Measurements from ENCODE around the gene NOS1AP.

NOS1AP gene

GRCh38 chr1:162074276-162075005 lies 5.0 kb downstream of the NOS1AP start:
- Histone ChIP-seq H3K36me3 (ENCODE audit: control insufficient read depth, low read length) (no peaks in the 10 kb centered on the region), H4K20me1 (ENCODE audit: control insufficient read depth, insufficient read depth, low read depth, low read length) (no peaks in the 10 kb centered on the region), H3K79me2 (ENCODE audit: control insufficient read depth, low read length) (no peaks in the 10 kb centered on the region), H3K9me3 (ENCODE audit: control insufficient read depth, insufficient read depth, low read length) (no peaks in the 10 kb centered on the region), H3K4me3 (ENCODE audit: low read length) (no peak overlapping the region), H3K27me3 (ENCODE audit: control insufficient read depth, low read length) (peaks cover 24% of the 10 kb centered on the region), H3K4me2 (ENCODE audit: low read length) (no peak overlapping the region), H3K9me2 (replicated peaks; ENCODE audit: control insufficient read depth, low read length) (no peaks in the 10 kb centered on the region), H3K4me1 (ENCODE audit: control insufficient read depth, low read length) (no peaks in the 10 kb centered on the region), H3F3A (ENCODE audit: control insufficient read depth, insufficient read depth) (no peaks in the 10 kb centered on the region), H3K27ac (ENCODE audit: low read depth, low read length) (no peak overlapping the region)
- TF ChIP-seq CTCF (IDR thresholded peaks at IDR 0.05; ENCODE audit: low read depth, low read length, poor library complexity, severe bottlenecking) (no peak), EZH2phosphoT487 (IDR thresholded peaks at IDR 0.05; ENCODE audit: borderline replicate concordance, low read length) (no peak)

GRCh38 chr1:162075862-162076261 lies 6.4 kb downstream of the NOS1AP start:
- Histone ChIP-seq H3K9me2 (replicated peaks; ENCODE audit: control insufficient read depth, low read length) (no peaks in the 10 kb centered on the region), H4K20me1 (ENCODE audit: control insufficient read depth, insufficient read depth, low read depth, low read length) (no peaks in the 10 kb centered on the region), H3K9me3 (ENCODE audit: control insufficient read depth, insufficient read depth, low read length) (no peaks in the 10 kb centered on the region), H3K36me3 (ENCODE audit: control insufficient read depth, low read length) (no peaks in the 10 kb centered on the region), H3F3A (ENCODE audit: control insufficient read depth, insufficient read depth) (no peaks in the 10 kb centered on the region), H3K4me3 (ENCODE audit: low read length) (no peak overlapping the region), H3K27me3 (ENCODE audit: control insufficient read depth, low read length) (peaks cover 13% of the 10 kb centered on the region), H3K27ac (ENCODE audit: low read depth, low read length) (no peak overlapping the region), H3K4me2 (ENCODE audit: low read length) (no peak overlapping the region), H3K4me1 (ENCODE audit: control insufficient read depth, low read length) (no peaks in the 10 kb centered on the region), H3K79me2 (ENCODE audit: control insufficient read depth, low read length) (no peaks in the 10 kb centered on the region)
- TF ChIP-seq EZH2phosphoT487 (IDR thresholded peaks at IDR 0.05; ENCODE audit: borderline replicate concordance, low read length) = no peak
- TF ChIP-seq CTCF (IDR thresholded peaks at IDR 0.05; ENCODE audit: low read depth, low read length, poor library complexity, severe bottlenecking) = no peak

- H3F3A ChIP-seq (ENCODE audit: control insufficient read depth, insufficient read depth) = no peaks in the 10 kb centered on the region
- H4K20me1 ChIP-seq (ENCODE audit: control insufficient read depth, insufficient read depth, low read depth, low read length) = no peaks in the 10 kb centered on the region
- no peak overlapping the region for H3K27ac ChIP-seq (ENCODE audit: low read depth, low read length)
- no peaks in the 10 kb centered on the region for H3K9me2 ChIP-seq (replicated peaks; ENCODE audit: control insufficient read depth, low read length)
- TF ChIP-seq CTCF (IDR thresholded peaks at IDR 0.05; ENCODE audit: low read depth, low read length, poor library complexity, severe bottlenecking) (no peak), EZH2phosphoT487 (IDR thresholded peaks at IDR 0.05; ENCODE audit: borderline replicate concordance, low read length) (no peak)
- H3K9me3 ChIP-seq (ENCODE audit: control insufficient read depth, insufficient read depth, low read length) = no peaks in the 10 kb centered on the region
- no peak overlapping the region for H3K4me2 ChIP-seq (ENCODE audit: low read length)
- no peaks in the 10 kb centered on the region for H3K79me2 ChIP-seq (ENCODE audit: control insufficient read depth, low read length)
- H3K27me3 ChIP-seq (ENCODE audit: control insufficient read depth, low read length) = no peaks in the 10 kb centered on the region; the same call in 1 of the 2 replicates
- no peak overlapping the region for H3K4me3 ChIP-seq (ENCODE audit: low read length)
- H3K4me1 ChIP-seq (ENCODE audit: control insufficient read depth, low read length) = no peaks in the 10 kb centered on the region
- H3K36me3 ChIP-seq (ENCODE audit: control insufficient read depth, low read length) = no peaks in the 10 kb centered on the region
Measured at GRCh38 chr1:162077648-162078299, 8.3 kb downstream of the NOS1AP start.

Data from DOHH2 (cell line).